GM12892 (cell line): ENCODE measurements around the gene PARL.

Experiments used
- POLR2A ChIP-seq: IDR thresholded peaks from 2 replicates; pipeline ENCODE4 v1.6.1; 2011; ENCODE audit warnings: low read depth, low read length, control low read depth
- POLR2AphosphoS5 ChIP-seq: IDR thresholded peaks from 2 replicates; pipeline ENCODE4 v1.6.1; 2011; ENCODE audit warnings: low read depth, low read length, control low read depth
- TAF1 ChIP-seq: IDR thresholded peaks from 2 replicates; pipeline ENCODE4 v1.6.1; 2011; ENCODE audit warnings: low read depth, mild to moderate bottlenecking, control low read depth, low read length, borderline replicate concordance

GRCh38 chr3:183892610-183893214 lies 8.0 kb upstream of the PARL start:
- TF ChIP-seq TAF1 (no peak), POLR2AphosphoS5 (no peak), POLR2A (no peak)
